Psoas muscle (tissue), 8 donors: ENCODE data around the gene MARCHF6. TPM values are rescaled to one million over a fixed set of nuclear protein-coding genes. Genes with fewer than 3 reads are reported as not detected.

Experiments
- ATAC-seq, 4 donors: fragments of 200-7000 bp; cut with Tn5 transposase; one replicate each; pipeline ENCODE4 v1.9.1; 2020; ENCODE audit warnings: moderate library complexity in 3 of 4, mild to moderate bottlenecking in 2 of 4
- DNase-seq, 2 donors: peaks; one replicate each; pipeline ENCODE4 v3.0.0-alpha.2; 2020
- H3K27ac ChIP-seq: fragments of 200-600 bp; one replicate; pipeline ENCODE4 v1.8.0; 2022
- H3K27me3 ChIP-seq, 3 donors: fragments of 200-600 bp in 1 of 3; one replicate each; pipeline versions ENCODE4 v1.6.1 to v1.8.0; 2013 to 2022; ENCODE audit warnings: low read length in 2 of 3, mild to moderate bottlenecking in 2 of 3, moderate library complexity in 1 of 3; ENCODE audit not compliant: insufficient read depth in 3 of 3
- H3K36me3 ChIP-seq, 2 donors: fragments of 200-600 bp in 1 of 2; one replicate each; pipeline versions ENCODE4 v1.6.1 to v1.8.0; 2013 to 2022; ENCODE audit warnings: low read depth in 1 of 2, mild to moderate bottlenecking in 1 of 2, moderate library complexity in 1 of 2; ENCODE audit not compliant: insufficient read depth in 1 of 2
- H3K4me1 ChIP-seq: fragments of 200-600 bp; one replicate; pipeline ENCODE4 v1.8.0; 2022
- H3K4me3 ChIP-seq: fragments of 200-600 bp; one replicate; pipeline ENCODE4 v1.8.0; 2022; ENCODE audit warnings: mild to moderate bottlenecking
- H3K9me3 ChIP-seq: fragments of 200-600 bp; one replicate; pipeline ENCODE4 v1.8.0; 2022
- CTCF ChIP-seq: fragments of 200-600 bp; IDR thresholded peaks from one replicate; pipeline ENCODE4 v1.8.0; 2022; ENCODE audit warnings: antibody characterized with exemption
- WGBS, 3 donors: extraction: QIAGEN DNeasy Blood & Tissue Kit; methylation state at CpG; one replicate each; pipeline versions ENCODE4 v1.1.6 to v1.1.7; 2013; 5-methylcytosine and 5-hydroxymethylcytosine counted together
- intact Hi-C, 2 donors: fragments of 100-400 bp; cut with DNase I; formaldehyde crosslinking; loops; one replicate each; pipeline versions ENCODE4 v1.11.0 to v1.14.2; 2022
- polyA plus RNA-seq, 3 donors: library from polyadenylated mRNA; stranded (reverse); fragments of 200-250 nt; gene quantifications; one replicate each; pipeline ENCODE4 v1.2.3, GENCODE V29; 2013
- total RNA-seq, 4 donors: library from RNA; stranded (reverse); fragmentation: NEBNext Ultra II Directional in 2 of 4; extraction: Animal tissue kit (Norgen Biotek cat#: 25700) in 2 of 4; gene quantifications; one replicate each; pipeline versions ENCODE4 v1.2.1 to v1.2.4, GENCODE V29; 2021 to 2023
- donor health status: healthy with polysubstance abuse.
- donor health status: DM: no; HTN: no; CAD: no; lungs with moderate emphysema.
- donor health status: Bipolar disorder and iron deficiency.
- donor health status: healthy.
- donor health status: DM: yes; HTN: yes; CAD: no.
- donor health status: DM: no; HTN: no; CAD: no.
- donor health status: DM: no; HTN: no; CAD: no.
- donor health status: DM: yes; HTN: yes; CAD: no.

MARCHF6 gene
- total and polyA plus RNA-seq, 7 donors = 36.6 to 250 (median 160) TPM

- no peaks in the 10 kb centered on the region for H3K9me3 ChIP-seq
- no peak for DNase-seq
- no peaks in the 10 kb centered on the region for H3K36me3 ChIP-seq
- peak; percentile 41 for TF ChIP-seq CTCF
- no peaks in the 10 kb centered on the region for H3K27me3 ChIP-seq
- intact Hi-C loops = loop anchor here (5.0 to 10.0 kb wide), 2 partner anchors 79 to 82 kb away; no protein-coding TSS in a partner anchor
- H3K4me1 ChIP-seq = peaks cover 87% of the 10 kb centered on the region
- no peak overlapping the region for H3K4me3 ChIP-seq
- ATAC-seq = peak; percentile 42 to 70 (median 56)
- no peak overlapping the region for H3K27ac ChIP-seq
- 84 to 100% (median 100%) methylated on average over 1 of the region's 1 CpG for WGBS, 3 donors
Observed at GRCh38 chr5:10364186-10364689, 10.7 kb downstream of the MARCHF6 start.

- Histone ChIP-seq H3K27me3 (no peaks in the 10 kb centered on the region), H3K27ac (peak overlapping the region; percentile 63), H3K4me1 (peaks cover 89% of the 10 kb centered on the region), H3K36me3 (no peaks in the 10 kb centered on the region), H3K4me3 (no peak overlapping the region), H3K9me3 (no peaks in the 10 kb centered on the region)
- TF ChIP-seq CTCF = no peak
- no peak for ATAC-seq
- WGBS, 3 donors = 66 to 83% (median 68%) methylated on average over 7 of the region's 7 CpGs
- DNase-seq = no peak
- intact Hi-C loops = loop anchor here in 1 of 2 donors (10.0 kb wide), 1 partner anchor 81 kb away; no protein-coding TSS in a partner anchor
Observed at GRCh38 chr5:10365782-10366181, 12.3 kb downstream of the MARCHF6 start.

- Histone ChIP-seq H3K9me3 (no peaks in the 10 kb centered on the region), H3K36me3 (no peaks in the 10 kb centered on the region), H3K27ac (peak overlapping the region; percentile 63), H3K27me3 (no peaks in the 10 kb centered on the region), H3K4me3 (peak overlapping the region; percentile 31), H3K4me1 (peaks cover 89% of the 10 kb centered on the region)
- ATAC-seq (peak in 2 of 4 donors; percentile 11 to 49), DNase-seq (no peak)
- intact Hi-C loops = loop anchor here in 1 of 2 donors (10.0 kb wide), 1 partner anchor 82 kb away; no protein-coding TSS in a partner anchor
- 18 to 37% (median 23%) methylated on average over 11 of the region's 11 CpGs for WGBS, 3 donors
- TF ChIP-seq CTCF = no peak
Observed at GRCh38 chr5:10366310-10367272, 13.1 kb downstream of the MARCHF6 start.

DNA sequence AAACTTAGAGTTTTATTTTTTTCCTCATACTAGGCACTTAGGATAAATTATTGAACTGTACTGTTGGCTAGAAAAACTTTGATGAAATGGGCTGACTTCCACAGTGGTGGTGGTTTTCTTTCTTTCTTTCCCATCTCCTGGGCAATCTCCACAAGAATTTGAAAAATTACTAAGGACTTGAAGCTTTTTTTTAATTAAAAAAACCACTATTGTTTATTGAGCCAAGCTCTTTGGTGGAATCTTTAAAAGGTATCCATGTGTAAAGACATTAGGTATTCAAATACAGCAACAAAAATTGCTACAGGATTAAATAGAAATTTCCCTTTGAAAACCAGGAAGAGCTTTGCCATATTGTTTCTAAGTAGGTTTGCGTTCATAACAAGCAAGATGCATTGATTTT lies 14.1 kb downstream of the MARCHF6 start:
- peaks cover 90% of the 10 kb centered on the region for H3K4me1 ChIP-seq
- H3K9me3 ChIP-seq = no peaks in the 10 kb centered on the region
- TF ChIP-seq CTCF = no peak

More for the DNA sequence above, 14.1 kb downstream of the MARCHF6 start:
- Histone ChIP-seq H3K27me3 (no peaks in the 10 kb centered on the region), H3K36me3 (no peaks in the 10 kb centered on the region), H3K27ac (peak overlapping the region; percentile 63), H3K4me3 (no peak overlapping the region)
- 81 to 100% (median 87%) methylated on average over 1 of the region's 1 CpG for WGBS, 3 donors
- intact Hi-C loops = loop anchor here in 1 of 2 donors (10.0 kb wide), 1 partner anchor 83 kb away; no protein-coding TSS in a partner anchor
- DNase-seq = no peak
- no peak for ATAC-seq
